ENCODE measurements around the gene TEK.

Gene TEK

DNA sequence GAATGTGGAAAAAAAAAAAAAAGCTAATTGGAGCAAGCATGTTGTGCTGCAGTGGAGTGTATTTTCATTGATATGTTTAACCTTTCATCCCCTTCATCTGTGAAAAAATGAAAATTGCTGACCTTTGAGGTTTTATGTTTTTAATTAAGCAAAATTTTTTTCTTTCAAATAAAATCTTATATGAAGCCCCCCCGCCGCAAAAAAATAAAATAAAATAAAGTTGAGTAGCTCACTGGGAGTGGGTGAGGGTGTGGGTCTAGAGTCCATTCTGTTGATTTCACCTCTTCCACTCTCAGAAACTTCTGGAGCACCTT lies 43.3 kb downstream of the TEK start:
- TF ChIP-seq, protein P1, sequence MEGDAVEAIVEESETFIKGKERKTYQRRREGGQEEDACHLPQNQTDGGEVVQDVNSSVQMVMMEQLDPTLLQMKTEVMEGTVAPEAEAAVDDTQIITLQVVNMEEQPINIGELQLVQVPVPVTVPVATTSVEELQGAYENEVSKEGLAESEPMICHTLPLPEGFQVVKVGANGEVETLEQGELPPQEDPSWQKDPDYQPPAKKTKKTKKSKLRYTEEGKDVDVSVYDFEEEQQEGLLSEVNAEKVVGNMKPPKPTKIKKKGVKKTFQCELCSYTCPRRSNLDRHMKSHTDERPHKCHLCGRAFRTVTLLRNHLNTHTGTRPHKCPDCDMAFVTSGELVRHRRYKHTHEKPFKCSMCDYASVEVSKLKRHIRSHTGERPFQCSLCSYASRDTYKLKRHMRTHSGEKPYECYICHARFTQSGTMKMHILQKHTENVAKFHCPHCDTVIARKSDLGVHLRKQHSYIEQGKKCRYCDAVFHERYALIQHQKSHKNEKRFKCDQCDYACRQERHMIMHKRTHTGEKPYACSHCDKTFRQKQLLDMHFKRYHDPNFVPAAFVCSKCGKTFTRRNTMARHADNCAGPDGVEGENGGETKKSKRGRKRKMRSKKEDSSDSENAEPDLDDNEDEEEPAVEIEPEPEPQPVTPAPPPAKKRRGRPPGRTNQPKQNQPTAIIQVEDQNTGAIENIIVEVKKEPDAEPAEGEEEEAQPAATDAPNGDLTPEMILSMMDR (IDR thresholded peaks at IDR 0.05; ENCODE audit: control insufficient read depth, insufficient read depth, low read depth, low read length, missing control alignments): no peak
- no peak overlapping the region for H3K4me3 ChIP-seq (ENCODE audit: control insufficient read depth, low read depth, low read length)
- no peak for DNase-seq (ENCODE audit: low read depth)

DNA sequence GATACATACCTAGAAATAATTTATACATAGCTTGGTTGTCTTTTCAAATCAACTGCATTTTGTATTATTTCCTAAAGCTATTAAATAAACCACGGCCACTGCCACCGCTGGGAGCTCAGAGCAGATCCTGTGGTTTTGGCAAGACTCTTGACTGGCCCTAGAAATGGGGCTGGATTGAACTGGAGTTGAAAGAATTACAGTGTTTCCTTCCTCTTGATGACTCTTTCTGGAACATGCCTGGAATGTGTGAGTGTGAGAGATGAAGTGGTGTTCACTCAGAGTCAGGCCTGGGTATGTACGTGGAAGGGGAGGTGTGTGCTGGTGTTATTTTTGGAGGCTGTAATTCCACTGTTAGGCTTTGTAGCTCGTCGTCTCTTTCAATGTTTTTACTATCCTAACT lies 45.9 kb downstream of the TEK start:
- peak; percentile 78 for DNase-seq (ENCODE audit: low read depth)
- no peak overlapping the region for H3K4me3 ChIP-seq (ENCODE audit: control insufficient read depth, low read depth, low read length)
- TF ChIP-seq, protein P1 (IDR thresholded peaks at IDR 0.05; ENCODE audit: control insufficient read depth, insufficient read depth, low read depth, low read length, missing control alignments): no peak

GRCh38 chr9:27157097-27157496 lies 48.1 kb downstream of the TEK start:
- TF ChIP-seq, protein P1 (IDR thresholded peaks at IDR 0.05; ENCODE audit: control insufficient read depth, insufficient read depth, low read depth, low read length, missing control alignments): no peak
- H3K4me3 ChIP-seq (ENCODE audit: control insufficient read depth, low read depth, low read length): no peak overlapping the region
- peak; percentile 16 for DNase-seq (ENCODE audit: low read depth)

GRCh38 chr9:27157736-27158135 lies 48.7 kb downstream of the TEK start:
- H3K4me3 ChIP-seq (ENCODE audit: control insufficient read depth, low read depth, low read length): no peak overlapping the region
- TF ChIP-seq, protein P1 (IDR thresholded peaks at IDR 0.05; ENCODE audit: control insufficient read depth, insufficient read depth, low read depth, low read length, missing control alignments): no peak
- no peak for DNase-seq (ENCODE audit: low read depth)

DNA sequence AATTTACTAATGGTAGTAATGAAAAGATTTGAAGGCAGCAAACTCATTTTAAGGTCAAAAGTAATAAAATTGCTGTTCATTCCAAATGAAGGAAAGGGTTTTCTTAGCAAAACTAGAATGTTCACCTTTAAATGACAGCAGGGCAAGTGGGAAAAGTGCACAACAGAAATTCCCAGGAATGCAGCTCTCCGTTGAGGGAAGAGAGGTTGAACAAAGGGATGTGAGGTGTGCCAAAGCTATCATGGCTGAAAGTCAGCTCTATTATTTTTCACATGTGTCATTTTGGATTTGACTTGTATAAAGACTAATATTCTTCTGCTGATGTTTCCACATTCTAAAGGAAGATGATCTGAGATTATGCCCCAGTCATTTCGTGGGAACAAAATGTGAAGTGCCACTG lies 51.6 kb downstream of the TEK start:
- DNase-seq (ENCODE audit: low read depth): no peak
- no peak overlapping the region for H3K4me3 ChIP-seq (ENCODE audit: control insufficient read depth, low read depth, low read length)
- TF ChIP-seq, protein P1 (IDR thresholded peaks at IDR 0.05; ENCODE audit: control insufficient read depth, insufficient read depth, low read depth, low read length, missing control alignments): no peak

DNA sequence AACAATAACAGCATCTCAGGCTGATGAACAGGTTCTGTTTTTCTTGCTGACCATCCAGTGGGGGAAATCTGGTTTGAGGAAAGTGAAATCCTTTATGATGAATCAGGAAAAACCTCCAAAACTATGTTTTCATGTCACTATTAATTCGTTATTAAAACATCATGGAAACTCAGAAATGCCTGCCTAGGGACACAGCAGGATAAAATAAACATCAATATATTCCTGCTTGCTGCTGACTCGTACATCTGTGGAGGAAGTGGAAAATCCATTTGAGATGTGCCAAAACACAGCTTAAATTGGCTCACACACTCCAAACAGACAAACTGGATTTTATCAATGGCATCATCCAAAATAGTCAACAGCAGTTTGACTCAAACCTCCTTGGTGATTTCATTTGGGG lies 53.0 kb downstream of the TEK start:
- TF ChIP-seq, protein P1 (IDR thresholded peaks at IDR 0.05; ENCODE audit: control insufficient read depth, insufficient read depth, low read depth, low read length, missing control alignments): no peak
- no peak for DNase-seq (ENCODE audit: low read depth)
- no peak overlapping the region for H3K4me3 ChIP-seq (ENCODE audit: control insufficient read depth, low read depth, low read length)

- no peak overlapping the region for H3K4me3 ChIP-seq (ENCODE audit: control insufficient read depth, low read depth, low read length)
- TF ChIP-seq, protein P1 (IDR thresholded peaks at IDR 0.05; ENCODE audit: control insufficient read depth, insufficient read depth, low read depth, low read length, missing control alignments): no peak
- DNase-seq (ENCODE audit: low read depth): no peak
Observed at GRCh38 chr9:27165068-27165467, 56.0 kb downstream of the TEK start.
